Stimulated activated CD8-positive, alpha-beta memory T cell treated with anti-CD3 and anti-CD28 coated beads, Interleukin-15, amount 100 ng/mL, for 48 hours (primary cell): ENCODE results near the gene API5.
"Not testable (repeated sequence)": the region's sequence is repeated elsewhere in the genome, so short reads cannot be mapped to it uniquely, and the experiment has no call there.

Experiments used
- DNase-seq, 2 donors: peaks; one replicate each; pipeline ENCODE4 v3.0.0-alpha.2; 2020; ENCODE audit warnings: low read depth in 2 of 2

API5 gene

DNA sequence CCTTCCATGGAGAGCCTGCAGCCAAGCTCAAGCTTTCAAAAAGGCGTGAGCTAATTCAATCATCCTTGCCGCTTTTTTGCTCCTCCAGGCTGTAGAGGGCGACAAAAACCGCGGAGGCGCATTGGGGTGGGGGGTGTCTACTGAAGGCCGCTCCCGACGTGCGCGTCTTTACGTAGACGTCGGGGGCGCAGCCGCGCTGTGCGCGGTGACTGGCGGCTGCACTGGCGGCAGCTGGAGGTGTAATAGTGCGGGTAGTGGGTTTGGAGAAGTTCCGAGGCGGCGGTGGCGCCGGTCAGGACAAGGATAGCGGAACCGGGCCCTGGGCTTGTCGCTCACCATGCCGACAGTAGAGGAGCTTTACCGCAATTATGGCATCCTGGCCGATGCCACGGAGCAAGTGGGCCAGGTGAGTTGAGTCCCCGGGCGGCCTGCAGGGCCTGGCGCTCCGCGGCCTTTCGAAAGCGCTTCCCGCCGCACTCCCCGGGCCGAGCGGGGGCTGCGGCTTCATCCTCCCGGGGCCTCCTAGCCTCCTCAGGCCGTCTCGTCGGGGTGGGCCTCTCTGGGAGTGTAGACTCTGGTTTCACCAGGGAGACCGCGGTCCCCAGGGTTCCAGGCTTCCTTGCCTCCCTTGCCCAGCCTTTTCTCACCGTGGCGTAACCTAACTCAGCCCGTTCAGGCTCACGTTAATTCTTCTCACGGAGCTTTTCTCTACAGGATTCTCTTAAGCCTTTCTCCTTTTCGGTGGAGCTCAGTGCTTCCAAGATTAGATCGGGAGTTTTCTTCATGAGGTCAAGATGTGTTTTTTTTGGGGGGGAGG is at the start of gene API5:
Gene API5, plus strand, starts transcription at position 206 of the 817 bp plus-strand sequence. Its CDS starts 132 bp downstream, at position 338.
- peak; percentile 91 to 93 for DNase-seq

DNA sequence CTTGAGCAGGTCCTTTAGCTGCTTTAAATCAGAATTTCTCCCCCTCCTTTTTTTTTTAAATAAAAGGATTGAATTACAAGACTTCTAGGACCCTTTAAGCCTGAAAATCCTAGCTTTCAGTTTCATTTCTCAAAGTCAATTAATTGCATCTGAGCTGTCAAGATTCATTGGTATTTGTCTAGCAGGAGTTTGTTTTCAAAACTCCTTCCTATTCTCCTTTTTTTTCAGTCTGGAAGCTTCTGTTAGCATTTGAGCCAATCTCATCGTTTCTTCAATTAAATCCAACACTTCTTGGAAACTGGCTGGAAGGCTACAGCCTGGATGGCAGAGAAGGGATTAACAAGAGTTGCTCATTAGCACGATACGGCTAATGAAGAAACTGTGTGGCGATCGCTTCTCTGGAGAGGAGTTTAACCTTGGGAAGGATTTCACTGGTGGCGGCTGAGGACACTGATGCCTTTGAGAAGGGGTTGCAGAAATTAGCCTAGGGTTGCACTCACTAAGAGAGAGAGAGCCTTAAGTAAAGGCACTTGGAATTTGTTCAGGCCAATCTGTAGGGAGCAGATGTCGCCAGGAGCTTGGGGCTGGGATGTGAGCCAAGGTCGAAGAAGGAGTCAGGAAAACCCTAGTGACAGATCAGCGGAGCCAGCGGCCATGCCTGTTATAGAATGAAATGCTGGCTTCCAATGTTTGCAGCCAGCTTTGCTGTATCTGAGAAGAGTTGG is 43.8 kb upstream of the API5 start:
- no peak for DNase-seq

DNA sequence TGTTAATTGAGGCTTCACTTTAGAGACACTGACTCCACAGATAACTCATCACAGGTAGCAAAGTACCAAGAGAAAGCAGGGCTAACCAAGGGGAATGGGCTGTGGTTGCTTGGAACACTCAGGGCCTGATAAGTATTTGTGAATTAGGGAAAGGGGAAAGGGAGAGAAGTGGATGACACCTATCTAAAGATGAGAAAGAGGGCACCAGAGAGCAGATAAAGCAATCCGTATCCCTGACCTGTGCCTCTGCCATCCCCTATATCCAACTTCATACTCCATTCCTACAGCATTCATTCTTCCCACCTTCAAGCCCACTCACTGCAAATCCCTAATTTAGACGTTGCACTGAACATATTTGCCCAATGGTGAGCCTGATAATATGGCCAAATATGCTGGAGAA is 43.0 kb upstream of the API5 start:
- DNase-seq = no peak

DNA sequence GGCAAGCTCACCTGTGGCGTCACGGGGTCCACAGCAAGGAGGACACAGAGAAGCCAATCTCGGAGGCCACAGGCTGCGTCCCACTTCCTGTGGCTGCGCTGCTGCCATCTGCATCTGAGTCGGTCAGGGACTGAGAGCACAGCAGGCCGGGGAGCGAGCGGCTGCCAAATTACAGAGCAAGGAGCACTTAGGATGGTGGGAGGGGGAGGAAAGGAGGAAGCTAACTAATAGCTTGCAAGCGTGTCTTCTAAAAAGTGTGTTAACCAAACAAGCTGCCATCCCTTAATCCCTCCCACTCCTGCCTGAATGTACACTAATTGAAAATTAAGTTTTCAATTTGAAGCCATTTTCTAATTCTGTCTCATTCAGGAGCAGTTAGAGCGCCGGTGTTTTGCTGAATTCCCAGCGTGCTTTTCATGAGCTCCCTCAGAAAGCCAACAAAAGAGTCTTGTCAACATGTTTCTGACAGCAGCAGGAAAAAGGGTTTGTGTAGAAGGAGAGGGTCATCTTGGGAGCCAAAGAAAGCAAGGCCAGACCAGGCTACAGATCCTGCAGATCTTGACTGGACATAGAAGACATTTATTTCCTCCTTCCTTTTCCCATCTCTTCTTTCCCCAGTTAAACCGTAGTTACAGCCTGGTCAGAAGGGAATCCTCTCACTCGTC is 42.4 kb upstream of the API5 start:
- no peak for DNase-seq

DNA sequence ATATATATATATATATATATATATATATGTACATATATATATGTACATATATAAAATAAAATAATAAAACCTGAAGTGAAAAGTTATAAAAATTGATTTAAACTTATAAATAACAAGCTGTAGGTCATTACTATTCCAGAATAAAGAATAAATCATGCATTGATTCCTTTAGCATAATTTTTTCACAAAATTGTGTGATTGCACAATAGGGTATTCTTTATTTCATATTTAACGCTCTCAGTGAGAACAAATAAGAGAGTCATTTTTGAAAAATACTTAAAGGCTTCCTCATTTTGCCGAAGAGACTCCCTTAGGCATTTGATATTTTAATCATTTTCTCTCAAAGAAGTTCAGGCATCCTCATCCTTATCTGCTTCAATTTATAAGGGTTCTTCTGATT is 41.3 kb upstream of the API5 start:
- no peak for DNase-seq

DNA sequence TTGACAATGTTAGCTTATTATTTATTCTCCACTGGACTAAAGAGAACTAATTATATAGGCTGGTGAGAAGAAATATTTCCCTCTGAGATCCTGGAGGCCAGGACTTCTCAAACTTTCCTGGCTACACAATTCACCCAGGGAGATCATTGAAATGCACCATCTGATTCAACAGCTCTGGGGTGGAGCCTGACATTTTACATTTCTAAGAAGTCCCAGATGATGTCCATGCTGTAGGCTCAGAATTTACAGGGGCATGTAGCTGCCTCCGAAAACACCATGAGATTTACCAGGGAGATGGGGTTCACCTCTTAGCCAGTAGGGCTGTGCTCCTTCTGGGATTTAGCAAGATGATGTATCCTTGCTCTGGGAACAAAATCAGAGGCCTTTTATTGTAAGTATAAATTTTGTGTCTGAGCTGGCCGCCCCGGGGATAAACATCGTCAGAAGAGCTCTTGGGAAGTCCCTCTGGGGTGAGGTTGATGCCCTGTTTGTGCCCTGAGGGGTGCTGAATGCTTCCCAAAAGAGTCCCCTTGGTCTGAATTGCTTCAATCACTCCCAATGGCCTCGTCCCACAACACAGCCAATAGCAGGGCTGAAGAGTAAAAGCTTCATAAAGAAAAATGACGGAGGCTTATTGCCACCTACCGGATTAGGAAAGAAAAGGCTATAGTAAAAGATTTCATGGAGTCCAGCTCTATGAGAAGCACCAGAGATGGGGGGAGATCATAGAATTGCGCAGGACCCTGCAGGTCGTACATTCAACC is 33.4 kb upstream of the API5 start:
- DNase-seq = no peak

DNA sequence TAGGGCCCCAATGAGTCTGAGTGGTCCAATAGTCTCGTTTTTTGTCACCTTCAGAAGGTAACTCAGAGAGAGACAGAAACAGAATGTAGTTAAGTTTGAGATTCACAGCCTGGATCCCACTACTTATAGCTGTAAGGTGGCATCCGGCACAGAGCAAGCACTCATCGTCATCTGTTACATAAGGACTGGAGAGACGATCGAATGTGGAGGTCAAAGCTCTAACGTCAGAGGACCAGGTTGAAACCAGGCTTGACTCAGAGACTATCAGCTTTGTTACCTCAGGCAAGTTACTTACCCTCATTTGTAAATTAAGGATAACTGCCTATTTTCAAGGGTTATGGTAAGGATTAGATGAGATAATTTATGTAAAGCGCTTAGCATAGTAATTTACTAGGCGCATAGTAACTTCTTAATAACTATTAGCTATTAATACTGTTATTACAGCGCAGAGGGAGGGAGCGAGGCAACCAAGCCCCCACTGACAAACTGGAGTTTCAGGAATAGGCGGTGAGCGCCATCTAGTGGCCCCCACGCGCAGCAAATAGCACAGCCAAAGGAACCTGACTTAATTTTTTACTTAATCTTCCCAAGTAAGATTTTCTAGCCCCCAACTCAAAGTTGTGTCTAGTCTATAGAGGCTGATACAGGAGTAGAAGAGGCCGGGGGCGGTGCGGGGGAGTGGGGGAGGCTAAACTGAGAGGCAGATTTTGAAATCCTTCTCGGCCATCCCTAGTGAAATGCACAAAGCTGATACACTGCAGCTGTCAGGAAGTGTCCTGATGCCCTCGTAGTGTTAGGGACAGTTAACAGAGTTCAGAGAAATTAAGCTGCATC is 29.0 kb upstream of the API5 start:
- peak; percentile 1 to 2 for DNase-seq

DNA sequence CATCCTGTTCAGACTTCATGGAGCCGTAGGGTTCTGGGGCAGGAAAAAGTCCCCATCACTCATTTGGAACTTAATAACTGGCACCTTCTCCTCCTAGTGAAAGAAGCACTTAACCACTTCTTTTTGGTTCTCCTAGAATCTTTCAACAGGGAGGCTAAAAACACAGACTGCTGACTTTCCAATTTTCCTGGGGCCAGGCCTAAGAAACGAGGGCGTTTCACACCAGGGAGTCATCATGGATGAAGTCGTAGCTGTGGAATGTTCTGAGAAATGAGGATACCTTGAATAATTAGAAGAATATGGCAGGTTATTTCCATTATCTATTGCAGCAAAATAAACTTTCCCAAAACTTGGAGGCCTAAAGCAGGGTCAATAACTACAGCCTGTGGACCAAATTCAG is 26.0 kb upstream of the API5 start:
- DNase-seq = no peak

DNA sequence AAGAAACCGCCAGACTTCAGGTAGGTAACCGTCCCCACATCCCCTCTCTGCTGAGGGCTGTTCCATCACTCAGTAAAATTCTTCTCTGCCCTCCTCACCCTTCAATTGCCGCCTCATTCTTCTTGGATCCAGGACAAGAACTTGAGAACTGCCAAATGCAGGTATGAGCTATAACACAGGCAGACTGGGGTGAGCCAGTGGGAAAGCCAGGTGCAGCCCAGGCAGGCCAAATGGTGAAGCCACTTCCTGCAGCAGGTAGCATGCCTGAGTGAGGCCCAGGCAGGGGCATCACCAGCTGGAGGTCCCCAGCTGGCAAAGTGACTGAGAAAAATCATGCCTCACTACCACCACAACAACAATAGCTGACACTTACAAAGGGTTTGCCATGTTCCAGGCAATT is 22.4 kb upstream of the API5 start:
- no peak for DNase-seq

DNA sequence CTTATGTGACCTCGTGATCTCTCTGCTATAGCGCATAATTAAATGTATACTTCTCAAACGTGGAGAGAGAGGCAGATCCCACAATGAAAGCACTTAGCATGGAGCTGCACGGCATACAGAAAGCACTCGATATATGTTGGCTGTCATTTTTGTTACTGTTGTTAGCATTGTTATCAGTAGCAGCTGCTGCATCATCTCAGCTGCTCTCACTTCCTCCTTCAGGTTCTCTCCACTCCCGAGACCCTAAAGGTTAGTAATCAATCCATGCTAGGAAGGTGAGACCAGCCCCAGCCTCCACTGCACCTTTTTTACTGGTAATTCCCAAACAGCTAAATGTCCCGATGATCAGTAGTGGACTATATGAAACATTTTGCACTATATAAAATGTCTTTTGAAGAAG is 13.4 kb upstream of the API5 start:
- DNase-seq = no peak

DNA sequence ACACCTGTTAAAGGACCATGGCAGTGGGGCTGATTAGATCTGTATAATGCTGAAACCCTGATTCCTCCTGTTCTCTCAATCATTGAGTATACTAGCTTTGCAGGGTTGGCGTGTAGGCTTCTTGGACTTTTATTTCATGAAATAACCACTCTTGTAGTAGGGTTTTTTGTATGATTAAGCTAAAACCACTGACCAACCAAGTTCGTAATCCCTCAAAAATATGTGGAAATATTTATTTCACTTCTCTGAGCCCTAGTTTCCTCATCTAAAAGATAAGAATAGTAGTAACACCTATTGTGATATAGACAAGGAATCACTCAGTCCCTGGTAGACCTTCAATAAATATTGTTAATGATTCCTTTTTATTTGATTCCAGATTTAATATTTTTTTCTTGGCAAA is 4.2 kb downstream of the API5 start:
- DNase-seq = no peak

DNA sequence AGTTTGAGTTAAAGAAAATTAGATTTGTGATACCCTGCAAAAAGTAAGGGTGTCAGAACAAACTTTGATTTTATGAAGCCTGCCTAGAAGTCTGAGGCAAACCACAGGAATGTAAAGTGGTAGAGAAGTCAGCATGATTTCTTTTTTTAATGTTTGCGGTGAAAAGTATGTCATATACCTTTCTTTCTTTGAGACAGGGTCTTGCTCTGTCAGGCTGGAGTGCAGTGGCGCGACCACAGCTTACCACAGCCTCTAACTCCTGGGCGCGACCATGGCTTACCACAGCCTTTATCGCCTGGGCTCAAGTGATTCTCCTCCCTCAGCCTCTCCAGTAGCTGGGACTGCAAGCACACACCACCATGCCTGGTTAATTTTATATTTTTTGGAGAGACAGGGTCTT is 4.7 kb downstream of the API5 start:
- peak; percentile 40 to 44 for DNase-seq

DNA sequence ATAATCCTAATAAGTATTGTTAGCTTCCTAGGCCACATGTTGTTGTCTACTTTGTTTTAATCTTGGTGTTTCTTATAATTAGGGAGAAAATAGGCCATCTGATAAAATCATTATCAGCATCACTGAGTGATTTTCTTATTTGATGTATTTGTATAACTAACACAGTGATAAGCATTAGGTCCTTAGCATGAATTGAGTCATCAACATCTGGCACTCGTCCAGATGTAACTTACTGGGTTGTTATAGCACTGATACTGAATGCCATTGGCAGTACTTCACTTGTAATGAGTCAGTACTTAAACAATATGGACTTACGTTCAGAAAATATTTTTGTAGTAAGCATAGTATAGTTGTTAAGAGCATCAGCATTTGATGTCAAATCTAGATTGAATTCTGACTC is 16.2 kb downstream of the API5 start:
- no peak for DNase-seq

DNA sequence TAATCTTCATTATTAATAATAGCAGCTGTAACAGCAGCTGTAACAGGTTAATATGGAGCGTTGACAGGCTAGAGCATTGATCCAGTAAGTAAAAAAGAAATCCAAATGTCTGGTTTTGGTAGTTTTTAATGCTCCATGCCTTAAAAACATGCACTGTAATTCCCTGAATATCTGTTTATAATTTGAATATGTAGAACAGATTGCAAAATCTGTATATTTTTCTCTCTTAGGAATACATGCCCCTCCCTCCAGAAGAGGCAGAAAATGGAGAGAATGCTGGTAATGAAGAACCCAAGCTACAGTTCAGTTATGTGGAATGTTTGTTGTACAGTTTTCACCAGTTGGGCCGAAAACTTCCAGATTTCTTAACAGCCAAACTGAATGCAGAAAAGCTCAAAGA is 16.7 kb downstream of the API5 start:
- no peak for DNase-seq

DNA sequence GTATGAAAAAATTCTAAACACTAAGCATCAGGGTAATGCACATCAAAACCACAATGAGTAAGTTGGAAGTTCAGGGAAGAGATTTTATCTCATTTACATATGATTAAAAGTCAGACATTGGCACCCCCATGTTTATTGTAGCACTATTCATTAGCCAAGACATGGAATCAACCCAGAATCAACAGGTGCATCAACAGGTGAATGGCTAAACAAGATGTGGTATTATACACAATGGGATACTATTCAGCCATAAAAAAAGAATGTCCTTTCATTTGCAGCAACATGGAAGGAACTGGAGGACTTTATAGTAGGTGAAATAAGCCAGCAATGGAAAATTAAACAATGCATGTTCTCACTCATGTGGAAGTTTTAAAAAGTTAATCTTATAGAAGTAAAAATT is 29.4 kb downstream of the API5 start:
- no peak for DNase-seq

DNA sequence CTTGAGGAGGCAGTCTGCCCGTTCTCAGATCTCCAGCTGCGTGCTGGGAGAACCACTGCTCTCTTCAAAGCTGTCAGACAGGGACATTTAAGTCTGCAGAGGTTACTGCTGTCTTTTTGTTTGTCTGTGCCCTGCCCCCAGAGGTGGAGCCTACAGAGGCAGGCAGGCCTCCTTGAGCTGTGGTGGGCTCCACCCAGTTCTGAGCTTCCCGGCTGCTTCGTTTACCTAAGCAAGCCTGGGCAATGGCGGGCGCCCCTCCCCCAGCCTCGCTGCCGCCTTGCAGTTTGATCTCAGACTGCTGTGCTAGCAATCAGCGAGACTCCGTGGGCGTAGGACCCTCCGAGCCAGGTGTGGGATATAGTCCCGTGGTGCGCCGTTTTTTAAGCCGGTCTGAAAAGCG is 39.6 kb downstream of the API5 start:
- not testable (repeated sequence) for DNase-seq

DNA sequence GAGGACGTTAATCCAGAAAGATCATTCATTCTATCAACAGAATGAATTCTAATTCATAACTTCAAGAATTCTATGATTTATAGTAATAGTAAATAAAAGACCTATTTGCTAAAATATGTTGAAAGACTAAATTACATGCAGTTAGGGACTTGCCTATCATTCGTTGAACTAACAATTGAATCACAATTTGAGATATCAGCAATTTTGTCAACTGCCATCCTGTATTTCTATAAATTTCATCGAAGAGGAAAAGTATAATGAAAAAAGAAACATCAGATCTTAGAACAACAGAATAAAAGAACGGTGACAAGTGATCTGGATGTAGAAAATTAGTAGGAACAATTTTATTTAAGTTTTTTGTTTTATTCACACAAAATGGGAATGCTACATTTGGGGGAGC is 42.5 kb downstream of the API5 start:
- DNase-seq = no peak

DNA sequence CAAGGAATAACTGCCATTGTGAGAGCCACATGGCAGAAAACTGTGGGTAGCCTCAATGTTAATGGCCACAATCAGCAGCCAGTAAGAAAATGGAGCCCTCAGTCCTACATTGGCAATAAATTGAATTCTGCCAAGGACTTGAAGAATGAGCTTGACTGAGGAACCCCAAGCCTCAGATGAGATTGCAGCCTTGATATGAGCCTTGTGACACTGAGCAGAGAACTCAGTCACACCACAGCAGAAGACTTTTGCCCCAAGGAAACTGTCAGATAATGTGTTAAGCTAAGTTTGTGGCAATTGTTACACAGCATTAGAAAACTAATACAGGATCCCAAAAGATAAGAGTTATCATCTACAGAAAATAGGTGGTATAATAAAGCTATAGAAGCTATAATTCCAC is 44.5 kb downstream of the API5 start:
- no peak for DNase-seq

DNA sequence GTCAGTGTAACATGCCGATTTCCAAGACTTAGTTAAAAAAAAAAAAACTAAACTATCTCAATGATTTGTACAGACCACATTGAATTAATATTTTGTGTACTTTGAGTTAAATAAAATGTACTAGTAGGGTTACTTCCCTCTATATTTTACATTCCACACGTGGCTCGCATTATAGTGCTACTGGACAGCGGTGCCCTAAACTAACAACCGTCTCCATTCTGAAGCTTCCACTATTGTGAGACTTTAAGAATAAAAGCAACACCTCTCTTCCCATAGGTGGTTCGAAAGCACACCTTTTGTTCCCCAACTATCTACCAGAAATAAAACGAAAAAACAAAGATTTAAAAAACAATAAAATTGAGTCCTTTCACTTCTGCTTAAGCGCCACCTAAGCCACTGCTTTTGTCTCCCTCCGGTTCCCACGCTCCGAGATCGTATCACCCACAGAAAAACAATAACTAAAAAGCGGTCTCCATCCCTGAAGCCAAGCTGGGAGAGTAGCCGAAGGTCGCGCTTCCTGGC is 46.5 kb downstream of the API5 start:
- DNase-seq = no peak

DNA sequence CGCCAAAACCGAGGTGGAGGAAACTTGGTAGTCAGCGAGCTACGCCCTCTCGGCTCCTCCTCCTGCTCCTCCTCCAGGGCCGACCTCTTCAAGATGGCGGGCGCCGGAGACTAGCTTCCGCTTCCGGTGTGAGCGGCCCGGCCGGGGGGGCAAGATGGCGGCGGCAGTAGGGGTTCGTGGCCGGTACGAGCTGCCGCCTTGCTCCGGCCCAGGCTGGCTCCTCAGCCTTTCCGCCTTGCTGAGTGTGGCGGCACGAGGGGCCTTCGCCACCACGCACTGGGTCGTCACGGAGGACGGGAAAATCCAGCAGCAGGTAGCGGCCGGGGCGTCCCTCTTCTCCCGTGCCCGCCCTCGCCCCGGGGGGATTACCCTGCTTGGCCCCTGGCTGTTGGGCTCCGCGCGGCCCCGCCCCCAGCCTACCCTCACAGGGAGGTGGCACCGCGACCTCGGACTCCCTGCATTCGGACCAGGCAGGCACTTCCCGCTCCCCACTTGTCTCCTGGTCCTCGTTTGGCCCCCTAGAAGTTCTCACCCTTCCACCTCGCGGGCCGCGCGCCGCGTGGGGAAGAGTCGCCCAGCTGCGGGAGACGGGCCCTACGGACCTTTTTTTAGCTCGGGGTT is 47.1 kb downstream of the API5 start, which contains the start of gene TTC17:
Gene TTC17, plus strand, starts transcription at position 120 of the 621 bp plus-strand sequence. Its CDS starts 35 bp downstream, at position 155.
- DNase-seq = peak; percentile 90 to 91
